BJ (cell line): ENCODE measurements around the gene ACOXL. TPM values are rescaled to one million over a fixed set of nuclear protein-coding genes. Genes with fewer than 3 reads are reported as not detected.
"Not testable (repeated sequence)": the region's sequence is repeated elsewhere in the genome, so short reads cannot be mapped to it uniquely, and the experiment has no call there.

Experiments
- CTCF ChIA-PET: fragments of 350-600 bp; formaldehyde crosslinking; extraction: SDS; loops from one replicate; lab custom pipeline; 2021; ENCODE audit warnings: antibody characterized with exemption, inconsistent platforms; lab: Yijun Ruan, JAX
- POLR2A ChIA-PET: fragments of 300-600 bp; sonication (Branson Sonifier 250); formaldehyde crosslinking; extraction: SDS; loops from one replicate; lab custom pipeline; 2021; ENCODE audit warnings: antibody characterized with exemption; lab: Charles Lee
- DNase-seq: peaks from one replicate; pipeline ENCODE4 v3.0.0-alpha.2; 2011; ENCODE audit warnings: low read depth
- H3K27me3 ChIP-seq: 2 replicates; pipeline ENCODE4 v1.6.0; 2011; ENCODE audit warnings: low read length; ENCODE audit not compliant: control insufficient read depth, insufficient read depth
- H3K36me3 ChIP-seq: 2 replicates; pipeline ENCODE4 v1.5.1; 2011; ENCODE audit warnings: low read length; ENCODE audit not compliant: control insufficient read depth, insufficient read depth
- H3K4me3 ChIP-seq: 2 replicates; pipeline ENCODE4 v1.5.1; 2011; ENCODE audit warnings: low read depth, mild to moderate bottlenecking, control low read depth, low read length
- CTCF ChIP-seq: IDR thresholded peaks from 2 replicates; pipeline ENCODE4 v1.5.1; 2011; ENCODE audit warnings: low read depth, mild to moderate bottlenecking, control low read depth, inconsistent platforms, low read length, moderate library complexity; ENCODE audit not compliant: insufficient read depth
- polyA plus RNA-seq: library from polyadenylated mRNA; depleted of rRNA; stranded (reverse); fragments of >200 nt; gene quantifications from 2 replicates; pipeline ENCODE4 v1.2.3, GENCODE V29; 2011

Gene ACOXL
- polyA plus RNA-seq, 1 experiment: not detected

GRCh38 chr2:111041398-111042202 lies 309.2 kb downstream of the ACOXL start:
- no peak for DNase-seq
- H3K27me3 ChIP-seq: peaks cover 23% of the 10 kb centered on the region
- CTCF ChIA-PET: no interaction called here
- POLR2A ChIA-PET: no interaction called here
- no peak overlapping the region for H3K4me3 ChIP-seq
- no peaks in the 10 kb centered on the region for H3K36me3 ChIP-seq
- no peak for TF ChIP-seq CTCF

GRCh38 chr2:111042261-111042660 lies 309.9 kb downstream of the ACOXL start:
- CTCF ChIA-PET: no interaction called here
- no peaks in the 10 kb centered on the region for H3K36me3 ChIP-seq
- no peak overlapping the region for H3K4me3 ChIP-seq
- TF ChIP-seq CTCF: no peak
- DNase-seq: no peak
- POLR2A ChIA-PET: no interaction called here
- H3K27me3 ChIP-seq: peaks cover 22% of the 10 kb centered on the region

- Histone ChIP-seq H3K4me3 (no peak overlapping the region), H3K36me3 (no peaks in the 10 kb centered on the region), H3K27me3 (peaks cover 18% of the 10 kb centered on the region)
- ChIA-PET CTCF (no interaction called here), POLR2A (no interaction called here)
- no peak for TF ChIP-seq CTCF
- DNase-seq: no peak
These were observed 310.7 kb downstream of the ACOXL start for GRCh38 chr2:111042772-111043771.

GRCh38 chr2:111044066-111044465 lies 311.7 kb downstream of the ACOXL start:
- no peak for TF ChIP-seq CTCF
- ChIA-PET POLR2A (no interaction called here), CTCF (no interaction called here)
- DNase-seq: no peak
- H3K36me3 ChIP-seq: no peaks in the 10 kb centered on the region
- H3K27me3 ChIP-seq: peaks cover 18% of the 10 kb centered on the region
- H3K4me3 ChIP-seq: no peak overlapping the region

GRCh38 chr2:111045236-111045635 lies 312.9 kb downstream of the ACOXL start:
- CTCF ChIA-PET, POLR2A ChIA-PET, DNase-seq, H3K4me3 ChIP-seq, H3K36me3 ChIP-seq: not testable (repeated sequence)
- H3K27me3 ChIP-seq: peaks cover 22% of the 10 kb centered on the region
